Stimulated activated CD8-positive, alpha-beta memory T cell treated with anti-CD3 and anti-CD28 coated beads, Interleukin-4, amount 100 ng/mL, for 24 hours (primary cell): ENCODE data around the gene CCT4.
"Not testable (repeated sequence)": the region's sequence is repeated elsewhere in the genome, so short reads cannot be mapped to it uniquely, and the experiment has no call there.

ENCODE experiments used
- DNase-seq: peaks from one replicate; pipeline ENCODE4 v3.0.0-alpha.2; 2020; ENCODE audit warnings: low read depth

The CCT4 gene

DNA sequence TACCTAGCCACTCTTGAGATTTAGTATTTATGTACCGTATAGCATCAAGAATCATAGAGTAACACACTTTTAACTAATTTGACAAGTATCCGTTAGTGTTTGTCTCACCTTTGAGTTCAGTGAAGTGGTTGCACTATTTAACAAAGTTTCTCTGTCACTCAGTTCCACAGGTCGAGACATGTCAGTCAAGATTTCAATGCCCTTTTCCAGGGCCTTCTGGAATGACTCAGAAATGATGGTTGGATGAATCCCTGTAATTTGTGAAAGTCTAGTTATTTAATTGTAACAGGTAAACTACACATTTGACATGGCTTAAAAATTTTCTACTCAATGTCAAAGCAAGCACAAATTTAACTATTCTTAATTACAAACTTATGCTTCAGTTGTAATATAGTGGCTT is 9.7 kb downstream of the CCT4 start:
- DNase-seq = no peak

DNA sequence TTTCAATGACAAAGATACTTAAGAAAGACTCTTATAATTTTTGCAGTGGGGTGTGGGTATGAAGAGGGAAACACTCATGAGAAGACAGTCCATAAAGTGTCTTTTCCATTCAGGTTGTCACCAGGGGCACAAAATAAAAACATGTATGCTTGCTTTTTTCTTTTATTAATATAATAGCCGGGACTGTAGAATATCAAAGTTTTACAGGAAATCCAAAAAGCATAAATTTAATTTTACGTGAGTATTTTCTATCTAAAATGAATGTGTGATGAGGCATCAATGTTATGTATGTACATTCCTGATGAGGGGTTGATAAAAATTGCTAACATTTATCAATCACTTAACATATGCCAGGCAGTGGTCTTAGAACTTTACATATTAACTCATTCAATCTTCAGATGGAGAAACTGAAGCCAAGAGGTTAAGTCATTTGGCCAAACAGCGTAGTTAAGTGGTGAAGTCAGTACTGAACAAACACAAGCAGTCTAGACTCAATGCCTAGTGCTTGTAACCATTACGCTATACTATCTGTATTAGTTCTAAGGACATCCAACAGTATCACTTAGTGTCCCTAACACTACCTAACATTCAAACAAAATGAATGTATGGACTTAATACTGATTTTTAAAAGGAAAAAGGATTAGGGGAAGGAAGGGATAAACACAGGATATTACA is 10.7 kb downstream of the CCT4 start:
- DNase-seq = no peak

DNA sequence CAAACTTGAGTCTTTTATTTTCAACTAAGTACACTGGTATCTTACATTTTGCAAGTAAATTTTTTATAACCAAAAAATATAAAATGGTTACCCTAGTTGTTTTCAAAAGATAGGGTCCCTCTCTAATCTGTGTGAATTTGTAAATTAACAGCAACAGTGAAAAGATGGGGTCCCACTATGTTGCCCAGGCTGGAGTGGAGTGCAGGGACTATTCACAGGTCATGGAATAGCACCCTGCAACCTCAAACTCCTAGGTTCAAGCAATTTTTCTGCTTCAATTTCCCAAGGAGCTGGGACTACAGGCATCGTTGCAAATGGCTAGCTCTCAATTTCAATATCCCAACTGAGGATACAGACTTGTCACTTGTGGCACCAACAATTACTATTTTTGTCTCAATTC is 12.1 kb downstream of the CCT4 start:
- no peak for DNase-seq

GRCh38 chr2:61866482-61867089 is 21.9 kb downstream of the CCT4 start:
- DNase-seq = not testable (repeated sequence)

GRCh38 chr2:61862085-61862484 is 26.4 kb downstream of the CCT4 start:
- DNase-seq = no peak

DNA sequence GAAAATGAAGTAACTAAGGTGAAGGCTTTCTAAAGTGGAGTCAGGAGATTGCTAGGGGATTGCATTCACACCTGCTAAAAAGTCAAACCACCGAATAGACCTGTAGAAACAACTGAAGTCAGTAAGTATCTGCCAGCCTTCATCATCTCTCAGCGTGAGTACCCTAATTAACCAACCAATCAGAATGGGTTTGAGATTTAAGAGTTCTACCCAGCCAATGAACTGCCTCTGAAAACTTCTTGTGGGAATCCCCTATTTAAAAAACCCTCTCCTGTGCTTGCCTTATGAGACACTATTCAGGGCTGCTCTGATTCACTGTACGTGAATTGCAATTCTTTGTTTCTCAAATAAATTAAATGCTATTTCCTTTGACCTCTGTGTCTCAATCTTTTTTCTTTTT is 31.2 kb downstream of the CCT4 start:
- no peak for DNase-seq

DNA sequence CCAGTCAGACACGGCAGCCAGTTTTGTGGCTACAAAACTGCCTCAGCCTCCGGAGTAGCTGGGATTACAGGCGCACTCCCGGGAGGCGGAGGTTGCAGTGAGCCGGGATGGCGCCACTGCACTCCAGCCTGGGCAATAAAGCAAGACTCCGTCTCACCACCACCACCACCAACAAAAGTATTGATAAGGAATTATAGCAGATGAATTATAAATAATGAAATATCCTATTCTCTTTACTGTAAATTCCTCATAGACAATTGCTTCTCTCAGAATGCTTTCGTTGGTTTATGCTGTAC is 33.2 kb downstream of the CCT4 start:
- DNase-seq = no peak

DNA sequence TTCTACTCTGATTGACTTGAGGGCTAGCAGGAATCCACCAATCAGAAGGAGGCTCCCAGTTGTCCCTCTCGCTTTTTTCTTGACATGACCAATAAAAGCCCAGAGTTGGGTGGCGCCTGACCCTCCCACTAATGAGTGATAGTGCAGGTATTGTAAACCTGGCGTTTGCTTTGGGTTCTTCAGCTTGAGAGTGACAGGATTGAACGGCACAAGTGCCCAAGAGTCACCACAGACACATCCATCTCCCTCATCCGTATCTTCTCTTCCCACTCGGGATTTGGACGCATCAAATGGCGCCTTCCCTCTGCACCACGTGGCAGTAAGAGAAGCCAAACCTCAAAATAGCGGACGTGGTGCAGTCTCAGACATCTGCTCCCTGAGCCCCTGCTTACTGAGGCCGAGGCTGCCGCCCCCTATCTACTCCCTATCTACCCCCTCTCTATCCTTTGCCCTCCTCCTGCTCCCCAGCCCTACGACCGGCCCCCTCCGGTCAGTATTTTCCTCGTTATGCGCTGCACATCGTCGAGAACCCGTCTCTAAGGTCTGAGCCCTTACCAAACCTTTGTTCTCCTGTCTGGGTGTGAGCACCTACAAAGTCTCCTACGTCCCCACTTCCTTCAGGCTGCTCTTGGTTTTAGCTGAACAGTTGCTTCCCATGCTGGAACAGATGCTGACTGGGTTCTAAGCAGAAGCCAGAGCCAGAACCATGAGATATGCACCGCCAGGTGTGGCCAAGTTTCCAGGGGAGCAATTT is 33.7 kb downstream of the CCT4 start:
- peak; percentile 72 for DNase-seq

- DNase-seq = peak; percentile 74
Measured at GRCh38 chr2:61853847-61854563, 34.5 kb downstream of the CCT4 start, which contains the start of gene FAM161A. Gene FAM161A (minus strand): TSS chr2:61854060. CDS start chr2:61854041, 19 bp downstream.

GRCh38 chr2:61853086-61853846 is 35.2 kb downstream of the CCT4 start:
- no peak for DNase-seq

DNA sequence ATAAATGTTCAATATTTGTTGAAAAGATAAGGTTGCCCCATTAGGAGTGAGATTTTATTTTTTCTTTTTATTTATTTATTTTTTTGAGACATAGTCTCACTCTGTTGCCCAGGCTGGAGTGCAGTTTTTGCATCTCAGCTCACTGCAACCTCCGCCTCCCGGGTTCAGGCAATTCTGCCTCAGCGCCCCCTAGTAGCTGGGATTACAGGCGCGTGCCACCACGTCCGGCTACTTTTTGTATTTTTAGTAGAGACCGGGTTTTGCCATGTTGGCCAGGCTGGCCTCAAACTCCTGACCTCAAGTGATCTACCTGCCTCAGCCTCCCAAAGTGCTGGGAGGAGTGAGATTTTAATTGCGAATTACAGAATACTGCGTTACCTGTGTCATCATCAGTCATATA is 37.2 kb downstream of the CCT4 start:
- DNase-seq = not testable (repeated sequence)

DNA sequence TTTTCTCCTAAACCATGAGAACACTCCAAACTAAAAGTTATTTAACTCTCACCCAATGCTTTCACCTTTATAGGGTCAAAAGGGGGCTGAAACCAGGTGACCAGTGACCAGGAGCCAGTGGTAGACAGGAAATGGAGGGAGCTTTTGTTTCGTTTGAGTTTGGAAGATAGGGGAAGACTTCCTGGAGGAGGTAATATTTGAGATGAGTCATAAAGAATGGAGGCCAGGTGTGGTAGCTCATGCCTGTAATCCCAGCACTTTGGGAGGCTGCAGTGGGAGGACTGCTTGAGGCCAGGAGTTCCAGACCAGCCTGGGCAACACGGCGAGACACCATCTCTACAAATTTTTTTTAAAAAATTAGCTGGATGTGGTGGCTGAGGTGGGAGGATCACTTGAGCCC is 43.1 kb downstream of the CCT4 start:
- no peak for DNase-seq

DNA sequence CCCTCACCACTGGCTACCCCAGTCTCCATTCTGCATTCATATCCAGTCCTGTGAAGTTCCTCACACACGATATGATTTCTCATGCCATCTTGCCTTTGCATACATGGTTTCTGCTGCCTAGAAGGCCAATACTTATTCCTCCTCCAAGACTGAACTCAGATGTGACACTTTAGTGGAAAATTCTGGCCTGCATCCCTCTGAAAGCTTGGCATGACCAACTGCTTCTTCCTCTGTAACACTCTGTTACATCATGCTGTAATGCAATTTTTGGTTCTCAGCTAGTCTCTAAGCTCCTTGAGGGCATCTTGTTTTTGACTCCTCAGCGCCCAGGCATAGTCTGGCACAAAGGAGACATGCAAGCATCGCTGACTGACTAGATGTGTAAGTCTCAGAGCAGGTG is 47.2 kb downstream of the CCT4 start:
- DNase-seq = no peak

DNA sequence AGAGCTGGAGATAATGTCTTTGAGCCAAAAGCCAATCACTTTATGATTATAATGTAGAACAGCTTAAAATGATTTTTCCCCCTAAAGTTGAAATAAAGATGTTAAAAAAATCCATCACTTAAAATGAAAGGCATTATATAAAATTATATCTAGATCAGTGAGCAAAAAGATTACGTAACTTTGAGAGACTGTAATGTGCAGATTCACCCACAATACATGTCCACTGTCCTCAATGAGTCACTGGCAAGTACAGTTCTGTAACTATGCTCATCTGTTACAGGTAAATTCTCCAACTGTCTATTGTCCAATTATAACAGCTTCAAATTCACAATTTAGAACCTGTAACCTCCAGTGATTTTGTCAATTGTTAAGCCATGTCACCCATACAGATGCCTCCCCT is 53.6 kb downstream of the CCT4 start:
- DNase-seq = no peak

GRCh38 chr2:61833971-61834370 is 54.5 kb downstream of the CCT4 start:
- DNase-seq = no peak

DNA sequence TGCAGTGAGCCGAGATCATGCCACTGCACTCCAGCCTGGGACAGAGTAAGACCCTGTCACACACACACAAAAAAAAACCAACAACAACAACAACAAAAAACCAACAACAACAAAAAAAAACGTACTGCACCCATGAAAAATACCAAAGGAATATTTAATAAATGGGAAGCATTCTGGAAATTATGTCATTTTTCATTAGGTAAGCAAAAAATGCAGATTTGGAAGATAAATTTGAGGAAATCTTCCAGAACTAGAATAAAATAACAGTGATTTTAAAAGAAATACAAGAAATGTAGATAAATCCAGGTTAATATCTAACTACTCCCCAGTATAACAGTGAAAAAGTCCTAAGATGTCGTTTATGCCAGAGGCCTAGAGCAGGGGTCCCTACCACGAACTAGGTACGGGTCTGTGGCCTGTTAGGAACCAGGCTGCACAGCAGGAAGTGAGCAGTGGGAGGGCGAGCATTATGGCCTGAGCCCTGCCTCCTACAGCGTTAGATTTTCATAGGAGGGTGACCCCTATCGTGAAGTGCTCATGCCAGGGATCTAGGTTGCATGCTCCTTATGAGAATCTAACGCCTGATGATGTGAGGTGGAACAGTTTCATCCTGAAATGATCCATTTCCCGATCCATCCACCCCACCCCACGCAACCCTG is 56.1 kb downstream of the CCT4 start:
- DNase-seq = no peak

DNA sequence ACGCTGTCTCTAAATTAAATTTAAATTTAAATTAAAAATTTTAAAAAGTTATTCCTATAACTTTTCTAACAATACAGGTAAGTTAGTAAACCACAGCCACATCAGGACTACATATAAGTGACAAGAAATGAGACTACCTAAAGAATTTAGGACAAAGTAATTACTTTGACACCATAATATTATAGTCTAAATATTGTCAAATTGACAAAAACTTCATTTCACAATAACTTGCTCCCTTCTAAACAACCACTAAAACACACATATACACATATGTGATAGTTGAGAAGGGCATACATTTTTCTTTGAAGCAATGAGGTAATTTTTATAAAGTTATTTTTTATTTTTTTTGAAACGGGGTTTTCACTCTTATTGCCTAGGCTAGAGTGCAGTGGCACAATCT is 66.2 kb downstream of the CCT4 start:
- DNase-seq = no peak
